ENCODE measurements around the gene IPO9.
"Not testable (repeated sequence)": the region's sequence is repeated elsewhere in the genome, so short reads cannot be mapped to it uniquely, and the experiment has no call there.

The IPO9 gene

GRCh38 chr1:201850053-201850397 lies 21.1 kb downstream of the IPO9 start:
- no peak for TF ChIP-seq CTCF (IDR thresholded peaks at IDR 0.05; ENCODE audit: low read depth, low read length)
- H3K4me3 ChIP-seq (ENCODE audit: low read depth, low read length): no peak overlapping the region
- peak; percentile 86 for DNase-seq (ENCODE audit: low read depth, low spot score)
- in situ Hi-C loops (cut with HindIII; ENCODE audit: low sequenced_read_pairs): no loop called here

- no peak for DNase-seq (ENCODE audit: low read depth, low spot score)
- H3K4me3 ChIP-seq (ENCODE audit: low read depth, low read length): no peak overlapping the region
- no peak for TF ChIP-seq CTCF (IDR thresholded peaks at IDR 0.05; ENCODE audit: low read depth, low read length)
- in situ Hi-C loops (cut with HindIII; ENCODE audit: low sequenced_read_pairs): no loop called here
Measured at GRCh38 chr1:201851949-201852348, 23.0 kb downstream of the IPO9 start.

- H3K4me3 ChIP-seq (ENCODE audit: low read depth, low read length); DNase-seq (ENCODE audit: low read depth, low spot score); in situ Hi-C loops (cut with HindIII; ENCODE audit: low sequenced_read_pairs): not testable (repeated sequence)
Measured at GRCh38 chr1:201856722-201857121, 27.8 kb downstream of the IPO9 start.

GRCh38 chr1:201859424-201859823 lies 30.5 kb downstream of the IPO9 start:
- H3K4me3 ChIP-seq (ENCODE audit: low read depth, low read length): no peak overlapping the region
- in situ Hi-C loops (cut with HindIII; ENCODE audit: low sequenced_read_pairs): no loop called here
- no peak for TF ChIP-seq CTCF (IDR thresholded peaks at IDR 0.05; ENCODE audit: low read depth, low read length)
- DNase-seq (ENCODE audit: low read depth, low spot score): no peak

GRCh38 chr1:201861448-201861847 lies 32.5 kb downstream of the IPO9 start:
- DNase-seq (ENCODE audit: low read depth, low spot score): no peak
- H3K4me3 ChIP-seq (ENCODE audit: low read depth, low read length): no peak overlapping the region
- in situ Hi-C loops (cut with HindIII; ENCODE audit: low sequenced_read_pairs): no loop called here
- TF ChIP-seq CTCF (IDR thresholded peaks at IDR 0.05; ENCODE audit: low read depth, low read length): no peak

GRCh38 chr1:201870397-201870796 lies 41.4 kb downstream of the IPO9 start:
- no peak for TF ChIP-seq CTCF (IDR thresholded peaks at IDR 0.05; ENCODE audit: low read depth, low read length)
- H3K4me3 ChIP-seq (ENCODE audit: low read depth, low read length): no peak overlapping the region
- in situ Hi-C loops (cut with HindIII; ENCODE audit: low sequenced_read_pairs): no loop called here
- DNase-seq (ENCODE audit: low read depth, low spot score): peak; percentile 63

GRCh38 chr1:201874672-201875071 lies 45.7 kb downstream of the IPO9 start:
- no peak for DNase-seq (ENCODE audit: low read depth, low spot score)
- in situ Hi-C loops (cut with HindIII; ENCODE audit: low sequenced_read_pairs): no loop called here
- no peak for TF ChIP-seq CTCF (IDR thresholded peaks at IDR 0.05; ENCODE audit: low read depth, low read length)
- no peak overlapping the region for H3K4me3 ChIP-seq (ENCODE audit: low read depth, low read length)

Measured in astrocyte of the spinal cord (primary cell).